GM18868 (cell line): ENCODE results near the gene BCAN.

Experiments used
- ATAC-seq: cut with Tn5 transposase; IDR thresholded peaks from one replicate; pipeline ENCODE4 v1.9.1; 2021; ENCODE audit warnings: mild to moderate bottlenecking, moderate library complexity; ENCODE audit not compliant: unreplicated experiment

BCAN gene

DNA sequence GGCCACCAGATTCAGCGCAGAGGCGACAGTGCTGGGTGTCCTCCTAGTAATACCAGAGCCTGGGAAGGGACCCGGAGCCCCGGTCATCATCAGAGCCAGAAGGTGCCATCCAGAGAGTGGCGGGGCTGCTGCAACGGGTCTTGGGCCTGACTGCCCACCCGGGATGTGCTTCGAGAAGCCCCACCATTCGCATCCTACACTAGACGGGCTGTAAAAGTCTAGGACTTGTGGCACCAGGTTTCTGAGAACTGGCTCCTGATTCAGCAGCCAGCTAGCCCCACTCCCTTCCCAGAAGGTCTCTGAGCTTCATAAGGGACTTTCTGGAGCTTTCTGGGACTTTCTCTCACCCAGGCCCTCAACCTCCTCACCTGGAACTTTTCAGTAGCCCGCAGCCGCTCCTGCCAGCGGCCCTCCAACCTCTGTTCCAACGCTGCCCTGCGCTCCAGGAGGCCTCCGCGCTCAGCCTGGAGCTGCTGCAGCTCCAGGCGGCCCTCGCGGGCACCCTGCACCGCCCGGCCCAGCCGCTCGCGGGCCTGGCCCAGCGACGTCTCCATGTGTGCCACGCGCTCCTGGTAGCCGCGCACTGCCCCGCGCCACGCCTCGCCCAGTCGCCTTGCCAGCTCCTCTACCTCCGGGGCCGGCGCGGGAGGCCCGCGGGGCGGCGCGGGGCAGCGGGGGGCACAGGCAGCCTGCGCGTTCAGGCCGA, 34.4 kb downstream of the BCAN start:
- ATAC-seq: no peak

DNA sequence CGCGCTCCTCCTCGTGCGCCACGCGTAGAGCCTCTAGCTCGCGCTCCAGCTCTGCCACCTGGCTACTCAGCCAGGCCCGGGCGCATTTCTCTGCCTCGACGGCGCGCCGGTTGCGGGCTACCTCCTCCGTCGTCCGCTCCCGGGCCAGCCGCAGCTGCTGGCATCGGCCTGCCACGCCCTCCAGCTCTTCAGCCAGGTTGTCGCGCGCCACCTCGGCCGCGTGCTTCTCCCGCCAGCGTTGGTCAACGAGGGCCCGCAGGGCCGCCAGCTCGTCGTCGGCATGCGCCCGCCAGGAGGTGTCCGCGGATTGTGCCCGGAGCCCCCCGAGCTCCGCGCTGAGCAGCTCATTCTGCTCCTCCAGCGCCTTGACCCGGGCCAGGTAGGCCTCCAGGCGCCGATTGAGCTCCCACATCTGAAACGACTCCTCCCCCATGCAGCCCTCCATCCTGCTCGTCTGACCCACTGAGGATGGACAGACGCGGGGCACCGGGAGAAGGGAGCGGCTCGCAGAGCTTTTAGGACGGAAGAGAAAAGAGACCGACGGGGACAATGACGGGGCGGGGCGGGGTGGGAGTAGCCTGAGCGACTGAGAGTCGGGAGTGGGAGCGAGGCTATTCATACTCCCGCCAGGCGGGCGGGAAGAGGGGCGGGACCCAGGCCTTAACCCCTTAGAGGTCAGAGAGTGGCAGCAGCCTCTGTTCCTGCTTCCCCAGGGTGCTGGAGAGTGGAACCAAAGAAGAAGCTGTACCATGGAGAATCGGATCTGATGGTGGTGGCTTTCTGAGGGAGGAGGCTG, 35.1 kb downstream of the BCAN start, which contains the start of gene NES:
Gene NES, minus strand, starts transcription at position 588 of the 796 bp plus-strand sequence. Its CDS starts 143 bp downstream, at position 445.
- no peak for ATAC-seq

DNA sequence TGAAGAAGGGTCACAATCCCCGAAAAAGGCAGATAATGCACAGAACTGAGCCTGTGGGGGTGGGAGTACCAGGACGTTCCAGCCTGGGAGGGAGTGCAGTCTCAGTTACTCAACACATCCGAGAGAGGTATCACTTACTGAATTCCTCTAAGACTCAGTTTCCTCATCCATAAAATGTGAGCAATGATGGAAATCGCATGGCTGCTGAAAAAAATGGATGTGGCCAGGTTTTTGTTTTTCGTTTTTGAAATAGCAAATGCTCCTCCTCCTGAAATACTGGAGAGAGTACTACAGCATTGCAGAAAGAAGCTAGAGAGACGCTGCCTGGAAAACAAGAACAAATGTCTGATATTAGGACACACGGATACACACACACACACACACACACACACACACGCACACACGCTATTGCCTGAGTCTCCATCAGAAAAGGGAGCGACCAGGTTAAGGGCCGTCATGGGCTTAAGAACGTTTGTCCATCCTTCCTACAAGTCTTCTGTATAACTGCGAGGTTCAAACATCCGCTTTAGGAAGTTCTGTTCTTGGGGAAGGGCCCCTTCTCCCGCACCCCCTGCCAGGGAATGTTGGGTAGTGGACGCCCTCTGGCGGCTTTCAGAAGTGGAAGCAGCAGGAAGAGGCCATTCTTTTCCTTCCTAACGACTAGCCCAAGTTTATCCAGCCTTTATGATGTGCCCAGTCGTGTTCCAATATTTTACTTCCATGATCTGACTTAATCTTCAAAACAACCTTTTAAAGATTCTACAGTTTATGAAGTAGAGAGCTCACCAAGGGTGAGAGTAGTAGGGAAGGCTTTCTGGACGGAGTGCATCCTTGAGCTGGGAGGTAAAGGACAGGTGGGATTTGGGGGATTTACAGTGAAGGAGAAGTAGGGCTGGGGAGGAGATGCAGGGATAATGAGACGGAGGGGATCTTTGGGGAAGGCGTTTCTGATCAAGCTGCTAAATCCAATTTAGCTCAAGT, 36.0 kb downstream of the BCAN start:
- ATAC-seq: no peak

DNA sequence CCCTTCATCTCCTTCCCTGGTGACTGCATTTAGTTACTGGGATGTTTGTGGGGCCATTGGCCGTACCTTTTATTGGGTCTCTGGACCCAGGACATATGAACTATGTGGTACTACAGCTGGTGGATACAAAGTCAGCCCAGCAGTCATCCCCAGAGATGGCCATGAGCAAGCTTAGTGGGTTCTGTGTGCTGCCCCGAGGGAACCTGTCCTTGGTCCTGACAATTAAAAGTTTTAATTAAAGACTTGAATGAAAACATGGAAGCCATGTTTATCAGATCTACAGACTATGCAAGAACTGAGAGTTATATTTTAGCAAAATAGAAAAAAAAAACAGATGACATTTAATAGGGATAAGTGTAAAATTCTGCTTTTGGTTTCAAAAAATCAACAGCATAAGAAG, 38.1 kb downstream of the BCAN start:
- no peak for ATAC-seq

DNA sequence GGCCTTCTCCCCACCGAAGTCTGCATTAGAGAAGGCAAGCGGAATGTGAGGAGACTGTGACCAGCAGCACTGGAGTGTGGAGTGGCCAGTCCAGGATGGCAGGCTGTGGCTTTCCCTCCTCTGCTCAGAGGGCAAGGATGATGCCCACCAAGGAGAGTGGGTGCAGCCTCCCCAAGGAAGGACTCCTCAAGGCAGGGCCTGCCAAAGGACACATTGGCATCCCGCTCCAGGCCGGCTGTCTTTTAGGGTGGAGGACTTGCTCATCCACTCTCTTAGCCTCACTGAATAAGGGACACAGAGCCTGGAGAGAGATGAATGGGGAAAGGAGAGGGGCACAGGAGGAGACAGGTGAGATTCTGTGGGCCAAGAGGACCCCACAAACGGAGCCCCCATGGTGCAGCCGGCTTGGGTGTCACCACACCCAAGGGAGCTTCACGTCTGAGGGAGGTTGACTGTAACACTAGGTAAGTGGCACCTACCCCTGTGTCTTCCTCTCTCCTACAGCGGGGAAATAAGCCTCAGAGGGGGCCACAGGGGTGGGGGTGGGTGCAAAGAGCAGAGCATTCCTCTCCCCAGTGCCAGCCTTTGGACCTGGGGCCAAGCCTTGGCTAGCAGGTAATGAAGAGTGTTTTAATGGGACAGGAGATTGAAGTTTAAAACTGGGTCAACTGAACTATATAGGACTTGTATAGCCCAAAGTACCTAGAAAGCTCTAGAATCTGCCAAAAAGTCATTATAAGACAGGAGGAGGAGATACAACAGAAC, 39.5 kb downstream of the BCAN start:
- ATAC-seq: no peak

DNA sequence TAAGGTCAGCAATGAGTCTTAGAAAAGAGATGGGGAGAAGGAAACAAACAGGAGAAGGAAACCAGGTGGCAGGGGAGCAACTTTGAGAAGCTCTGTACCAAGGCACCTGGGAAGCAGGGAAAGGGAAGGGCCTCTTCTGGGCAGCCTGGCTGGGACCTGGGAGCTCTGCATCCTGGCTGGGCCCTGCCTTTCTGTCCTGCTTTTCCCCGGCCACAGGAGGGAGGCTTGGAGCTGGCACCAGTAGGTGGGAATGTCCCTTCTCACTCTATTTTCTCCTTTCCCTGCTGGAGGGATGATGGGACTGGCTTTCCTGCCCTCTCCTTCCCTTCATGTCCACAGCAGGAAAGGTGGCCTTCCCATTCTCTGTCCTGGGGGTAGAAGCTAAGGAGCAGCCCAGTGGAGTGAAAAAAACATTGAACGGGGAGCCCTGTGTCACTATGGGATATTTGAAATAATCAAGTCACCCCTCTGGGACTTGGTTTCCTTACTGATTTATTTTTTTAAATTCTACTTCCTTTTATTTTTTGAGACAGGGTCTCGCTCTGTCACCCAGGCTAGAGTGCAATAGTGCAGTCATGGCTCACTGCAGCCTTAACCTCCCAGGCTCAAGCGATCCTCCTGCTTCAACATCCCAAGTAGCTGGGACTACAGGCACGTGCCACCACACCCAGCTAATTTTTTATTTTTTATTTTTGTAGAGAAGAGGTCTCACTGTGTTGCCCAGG, 40.4 kb downstream of the BCAN start:
- ATAC-seq: no peak

DNA sequence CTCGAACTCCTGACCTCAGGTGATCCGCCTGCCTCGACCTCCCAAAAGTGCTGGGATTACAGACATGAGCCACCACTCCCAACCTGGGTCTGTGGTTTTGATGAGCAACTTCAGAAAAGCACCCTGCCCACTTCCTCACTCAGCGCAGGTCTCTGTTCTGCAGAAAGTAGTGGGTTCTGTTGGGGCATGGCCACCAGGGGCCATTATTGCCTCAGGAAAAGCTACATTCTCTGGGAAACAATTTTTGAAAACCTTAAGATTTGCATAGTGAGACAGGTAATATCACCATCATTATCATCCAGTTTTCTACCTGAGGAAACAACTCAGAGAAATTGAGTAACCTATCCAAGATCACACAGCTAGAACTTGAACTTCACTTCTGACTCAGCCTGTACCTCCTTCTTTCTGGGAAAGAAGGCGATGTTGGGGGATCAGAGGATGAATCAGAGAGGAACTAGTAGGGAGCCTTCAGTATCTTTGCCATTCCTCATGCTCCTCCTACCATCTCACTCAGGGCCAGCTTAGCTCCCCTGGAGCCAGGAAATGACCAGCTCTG, 42.4 kb downstream of the BCAN start:
- no peak for ATAC-seq

DNA sequence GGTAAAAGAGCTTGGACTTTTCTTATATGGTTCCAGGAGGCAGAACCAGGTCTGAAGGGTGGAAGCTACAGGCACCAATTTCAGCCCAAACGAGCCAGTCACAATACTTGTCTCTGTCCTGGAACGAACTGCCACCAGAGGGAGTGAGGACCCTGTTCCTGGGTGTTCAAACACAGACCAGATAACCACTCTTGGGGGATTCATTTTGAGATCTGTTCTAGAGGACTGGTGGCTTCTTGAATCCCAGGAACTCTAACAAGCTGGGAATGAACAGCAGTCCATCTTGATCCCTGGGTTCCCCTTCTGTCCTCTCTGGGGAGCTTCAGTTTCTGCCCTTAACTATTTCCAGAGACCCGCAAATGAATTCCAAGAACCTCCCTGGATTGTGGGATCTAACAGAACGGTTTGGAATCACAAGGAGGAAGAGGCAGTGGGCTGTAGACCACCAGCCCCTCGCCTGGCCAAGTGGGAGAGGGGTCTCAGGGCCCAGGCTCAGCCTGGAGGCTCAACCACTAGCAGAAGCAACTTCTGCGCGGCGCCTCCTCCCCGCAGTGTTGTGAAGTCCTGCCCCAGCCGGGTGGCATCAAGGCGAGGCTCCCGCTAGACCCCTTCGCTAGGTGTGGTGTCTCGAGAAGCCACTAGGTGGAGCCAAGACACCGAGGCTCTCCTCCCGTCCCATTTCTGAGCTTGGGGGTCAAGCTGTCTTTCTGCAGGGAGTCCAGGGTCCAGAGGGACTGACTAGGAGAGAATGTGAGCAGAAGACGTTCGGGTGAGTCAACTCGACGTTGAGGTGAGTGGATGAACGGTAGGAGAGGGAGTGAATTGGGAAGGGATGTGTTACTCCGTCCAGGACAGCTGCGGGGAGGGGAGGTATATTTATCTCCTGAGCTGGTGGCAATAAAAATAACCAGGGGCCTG, 47.4 kb downstream of the BCAN start:
- ATAC-seq: peak; percentile 63

DNA sequence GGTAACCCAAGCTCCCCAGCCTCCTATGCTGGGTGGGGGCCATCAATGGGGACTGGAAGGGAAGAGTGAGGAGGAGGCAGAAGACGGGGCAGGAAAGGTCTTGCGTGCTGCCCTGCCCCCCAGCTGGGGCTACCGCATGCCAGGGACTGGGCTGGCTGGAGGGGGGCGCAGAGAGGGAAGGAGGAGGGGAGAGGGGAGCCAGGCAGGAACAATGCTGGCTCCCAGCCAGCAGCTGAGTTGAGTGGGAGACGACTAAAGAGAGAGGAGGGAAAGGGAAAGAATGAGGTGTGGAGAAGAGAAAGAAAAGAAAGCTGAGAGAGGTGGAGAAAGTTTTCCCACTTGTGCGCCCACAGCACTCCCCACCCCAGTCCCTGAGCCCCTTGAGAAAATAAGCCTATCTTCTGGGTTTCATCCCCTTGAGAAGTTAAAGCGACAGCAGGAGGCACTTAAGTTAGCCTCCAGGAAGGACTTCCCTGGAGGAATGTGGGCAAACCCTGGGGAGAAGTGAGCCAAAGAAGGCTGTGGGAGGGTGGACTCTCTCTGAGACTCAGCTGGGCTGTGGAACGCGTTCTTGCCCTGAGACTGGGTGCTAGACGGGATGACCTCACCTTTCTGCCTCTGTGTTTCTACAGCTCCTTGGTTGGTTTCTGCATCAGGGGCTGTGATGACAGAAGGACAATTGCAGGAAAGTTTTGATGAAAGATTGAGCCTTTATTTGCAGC, 48.2 kb downstream of the BCAN start:
- no peak for ATAC-seq

DNA sequence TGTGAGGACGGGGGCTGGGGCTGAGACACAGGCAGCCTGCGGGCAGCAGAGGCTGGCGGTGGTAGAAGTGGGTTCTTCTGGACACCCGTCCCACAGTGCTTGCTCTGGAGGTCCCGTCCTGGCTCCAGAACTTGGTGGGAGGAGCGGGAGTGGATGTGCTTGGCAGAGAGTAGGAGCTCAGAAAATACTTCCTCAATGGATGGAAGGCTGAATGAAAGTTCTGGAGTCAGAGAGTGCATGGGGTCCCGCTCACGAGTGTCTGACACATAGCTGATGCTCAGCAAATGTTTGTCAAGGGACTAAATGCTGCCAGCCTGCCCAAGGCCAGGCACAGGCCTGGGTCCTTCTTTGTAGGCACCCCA, 48.7 kb downstream of the BCAN start:
- ATAC-seq: no peak

DNA sequence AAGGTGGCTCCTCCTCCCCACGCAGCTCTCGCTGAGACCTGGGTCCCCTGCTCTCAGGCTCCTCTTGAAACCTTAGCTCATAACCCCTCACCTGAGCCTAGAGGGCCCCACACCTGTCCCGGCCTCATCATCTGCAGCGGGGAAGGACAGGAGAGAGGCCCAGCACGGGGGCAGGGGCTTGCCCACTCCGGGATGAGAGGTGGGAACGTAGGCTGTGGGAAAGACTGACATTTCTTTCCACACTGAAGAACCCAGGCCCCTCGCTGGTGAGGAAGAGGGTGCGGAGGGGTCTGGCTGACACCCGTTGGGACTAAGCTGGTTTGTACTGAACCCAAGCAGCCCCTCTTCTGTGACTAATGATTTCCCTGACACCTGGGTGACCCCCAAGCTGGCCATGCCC, 49.3 kb downstream of the BCAN start:
- no peak for ATAC-seq

DNA sequence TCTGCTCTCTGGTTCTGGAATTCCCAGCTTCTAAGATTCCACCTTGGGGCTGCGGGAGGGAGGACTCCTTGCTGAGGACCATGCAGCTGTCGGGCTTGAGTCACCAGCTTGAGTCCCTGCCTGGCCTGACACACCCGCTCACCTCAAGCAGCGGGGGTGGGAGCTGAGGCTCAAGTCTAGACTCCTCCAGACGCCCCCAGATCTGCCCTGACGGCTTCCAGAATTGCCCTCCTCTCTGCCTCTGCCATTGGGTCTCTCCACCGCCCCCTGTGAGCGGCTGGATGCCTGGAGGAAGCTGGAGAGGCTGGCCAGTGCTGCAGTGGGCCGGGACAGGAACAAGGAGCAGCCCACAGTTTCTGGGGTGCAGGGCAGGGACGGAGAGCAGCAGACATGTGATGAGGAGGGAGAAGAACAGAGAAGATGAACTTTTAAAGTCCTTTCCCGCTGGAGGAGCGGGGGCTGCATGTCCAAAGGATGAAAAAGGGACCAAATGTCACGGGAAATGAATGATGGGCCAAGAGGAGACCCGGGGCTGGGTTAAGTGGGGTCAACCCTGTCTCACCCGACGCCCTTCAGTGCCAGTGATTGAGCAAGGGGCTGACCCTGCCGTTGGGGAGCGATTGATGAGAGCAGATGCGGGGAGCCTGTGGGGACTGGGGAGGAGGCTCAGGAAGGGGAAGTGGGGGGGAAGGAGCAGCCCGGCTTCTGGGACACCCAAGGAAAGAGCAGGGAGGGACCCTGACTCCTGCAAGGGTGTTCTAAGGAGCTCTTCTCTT, 49.9 kb downstream of the BCAN start:
- no peak for ATAC-seq

DNA sequence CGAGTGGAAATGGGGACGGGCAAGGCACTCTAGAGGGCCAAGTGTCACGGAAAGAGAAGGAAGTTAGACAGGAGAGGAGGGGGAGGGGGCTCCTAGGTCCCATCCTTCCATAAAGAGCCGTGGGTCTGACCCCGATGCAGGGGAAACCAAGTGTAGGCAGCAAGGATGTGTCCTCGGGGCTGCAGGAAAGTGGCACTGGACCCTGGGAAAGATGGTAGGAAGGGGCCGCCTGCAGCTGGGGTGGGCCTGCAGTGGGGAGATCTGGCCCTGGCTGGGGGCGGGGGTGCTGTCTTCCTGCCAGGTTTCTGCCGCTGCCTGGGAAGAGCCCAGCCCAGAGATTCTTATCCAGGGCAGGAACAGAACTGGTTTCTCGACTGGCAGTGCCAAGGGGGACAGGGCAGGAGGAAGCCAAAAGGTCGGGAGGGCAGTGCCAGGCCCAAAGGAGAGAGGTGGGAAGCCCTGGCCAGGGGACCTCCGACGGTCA, 50.6 kb downstream of the BCAN start:
- ATAC-seq: no peak

DNA sequence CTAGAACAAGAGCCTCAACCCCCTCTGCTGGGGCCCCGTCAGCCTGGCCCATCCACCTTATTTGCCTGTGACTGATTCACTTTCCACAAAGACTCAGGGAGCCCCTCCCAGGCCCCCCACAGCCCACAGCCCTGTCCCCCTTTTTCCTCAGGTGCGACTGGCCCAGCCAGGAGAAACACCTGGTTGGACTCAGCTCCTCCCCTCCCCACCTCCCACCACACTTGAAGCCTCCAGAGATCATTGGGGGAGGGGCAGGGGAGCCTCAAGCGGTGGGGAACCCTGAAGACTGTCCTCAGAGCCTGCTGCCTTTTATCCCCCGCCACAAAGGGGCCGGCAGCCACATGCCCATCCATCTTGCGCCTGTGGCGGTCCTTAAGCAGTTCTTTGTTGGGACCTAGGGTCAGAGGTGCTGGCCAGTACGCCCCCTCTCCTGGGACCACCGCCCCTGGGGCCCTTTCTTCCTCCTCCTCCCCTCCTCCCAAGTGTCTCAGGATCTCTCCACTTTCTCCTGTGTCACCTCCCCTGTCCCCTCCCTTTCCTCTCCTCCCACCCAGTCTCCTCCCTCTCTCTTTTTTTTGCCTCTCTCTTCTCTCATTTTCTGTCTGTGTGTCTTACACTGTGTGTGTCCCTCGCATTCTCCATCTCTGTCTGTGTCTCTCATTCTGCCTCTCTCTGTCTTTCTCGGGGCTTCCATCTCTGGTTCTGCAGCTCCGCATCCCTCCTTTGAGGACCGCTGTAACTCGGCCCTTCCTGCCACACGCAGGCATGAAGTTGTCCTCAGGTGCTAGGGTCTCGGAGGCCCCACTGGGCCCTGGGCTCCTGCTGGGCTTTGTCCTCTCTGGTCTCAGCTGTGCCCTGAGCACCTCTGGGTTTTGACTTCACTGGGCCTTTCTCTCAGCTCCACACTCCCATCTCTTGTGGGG, 51.3 kb downstream of the BCAN start:
- no peak for ATAC-seq

DNA sequence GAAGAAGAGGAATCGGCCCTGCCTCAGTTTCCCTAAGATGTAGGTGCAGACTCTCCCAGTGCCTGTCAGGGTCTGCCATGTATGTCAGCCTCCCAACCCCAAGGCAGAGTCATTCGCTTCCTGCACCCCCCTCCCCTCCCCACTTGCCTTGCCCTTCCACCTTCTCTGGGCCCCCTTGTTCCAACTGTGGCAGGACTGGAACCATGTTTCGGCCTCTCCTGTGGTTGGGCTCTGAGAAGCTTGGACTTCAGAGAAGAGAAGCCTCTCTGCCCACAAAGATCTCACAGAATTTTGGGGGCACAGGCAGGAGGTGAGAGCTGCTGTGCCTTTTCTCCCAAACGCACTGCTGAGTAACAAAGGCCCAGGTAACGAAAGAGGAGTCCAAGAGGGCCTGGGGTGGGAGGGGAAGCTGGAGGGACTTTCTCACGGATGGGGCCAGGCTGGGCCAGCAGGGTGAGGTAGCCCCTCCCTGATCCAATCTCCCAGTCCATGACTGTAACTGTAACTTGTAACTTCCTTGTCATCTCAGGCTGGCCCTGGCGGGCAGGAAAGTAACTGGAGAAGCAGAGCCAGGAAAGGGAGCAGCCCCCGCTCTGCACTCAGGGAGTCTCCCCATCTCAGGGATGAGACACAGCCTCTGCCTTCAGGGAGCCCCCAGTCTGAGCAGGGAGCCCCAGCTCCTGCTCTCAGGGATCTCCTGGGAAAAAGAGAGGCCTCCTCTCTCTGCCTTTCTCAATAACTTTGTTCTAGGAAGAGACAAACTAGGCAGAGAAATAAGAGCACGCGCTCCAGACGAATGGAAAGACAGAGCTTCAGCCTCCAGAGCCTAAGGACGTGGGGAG, 52.2 kb downstream of the BCAN start:
- ATAC-seq: no peak
